GM19099 (cell line): ENCODE data around the gene SCIN.

Experiments
- POLR2A ChIP-seq: IDR thresholded peaks from 3 replicates; pipeline ENCODE4 v1.6.1; 2011; ENCODE audit warnings: low read depth; ENCODE audit not compliant: insufficient read length; ENCODE audit errors: extremely low read depth

The SCIN gene

GRCh38 chr7:12588259-12588904 is 17.9 kb downstream of the SCIN start:
- no peak for TF ChIP-seq POLR2A

- no peak for TF ChIP-seq POLR2A
Measured at GRCh38 chr7:12590559-12590958, 20.0 kb downstream of the SCIN start.

- TF ChIP-seq POLR2A: no peak
Measured at GRCh38 chr7:12594122-12594897, 23.8 kb downstream of the SCIN start.

- no peak for TF ChIP-seq POLR2A
Measured at GRCh38 chr7:12595148-12595547, 24.6 kb downstream of the SCIN start.

- TF ChIP-seq POLR2A: no peak
Measured at GRCh38 chr7:12596225-12596790, 25.8 kb downstream of the SCIN start.

GRCh38 chr7:12601302-12601869 is 30.9 kb downstream of the SCIN start:
- TF ChIP-seq POLR2A: no peak

- no peak for TF ChIP-seq POLR2A
Measured at GRCh38 chr7:12607134-12607533, 36.6 kb downstream of the SCIN start.

GRCh38 chr7:12609561-12609960 is 39.0 kb downstream of the SCIN start:
- no peak for TF ChIP-seq POLR2A

GRCh38 chr7:12610899-12611298 is 40.4 kb downstream of the SCIN start:
- TF ChIP-seq POLR2A: no peak

GRCh38 chr7:12612622-12613021 is 42.1 kb downstream of the SCIN start:
- TF ChIP-seq POLR2A: no peak

GRCh38 chr7:12619461-12620069 is 49.0 kb downstream of the SCIN start:
- TF ChIP-seq POLR2A: no peak

GRCh38 chr7:12620371-12620770 is 49.9 kb downstream of the SCIN start:
- no peak for TF ChIP-seq POLR2A

GRCh38 chr7:12623223-12623622 is 52.7 kb downstream of the SCIN start:
- TF ChIP-seq POLR2A: no peak

GRCh38 chr7:12623885-12624498 is 53.5 kb downstream of the SCIN start:
- no peak for TF ChIP-seq POLR2A

GRCh38 chr7:12625836-12626235 is 55.3 kb downstream of the SCIN start:
- no peak for TF ChIP-seq POLR2A

- TF ChIP-seq POLR2A: no peak
Measured at GRCh38 chr7:12629816-12630512, 59.4 kb downstream of the SCIN start.
